ENCODE data around the gene MAP4K5.

DNA sequence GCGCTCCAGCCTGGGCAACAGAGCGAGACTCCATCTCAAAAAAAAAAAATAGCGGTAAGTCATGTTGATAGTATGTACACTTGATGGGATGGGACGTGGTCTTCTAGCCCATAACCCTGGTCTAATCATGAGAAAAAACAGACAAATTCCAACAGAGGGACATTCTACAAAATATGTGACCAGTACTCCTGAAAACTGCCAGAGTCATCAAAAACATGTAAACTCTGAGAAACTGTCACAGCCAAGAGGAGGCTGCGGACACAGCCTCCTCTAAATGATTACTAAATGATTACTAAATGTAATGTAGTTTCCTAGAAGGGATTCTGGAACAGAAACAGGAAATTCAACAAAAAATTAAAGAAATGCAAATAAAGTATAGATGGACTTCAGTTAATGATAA, 156.6 kb downstream of the MAP4K5 start:
- TF ChIP-seq EZH2 (IDR thresholded peaks at IDR 0.05; ENCODE audit: insufficient read depth, poor library complexity, severe bottlenecking) = no peak
- TF ChIP-seq EZH2phosphoT487 (IDR thresholded peaks at IDR 0.05; ENCODE audit: insufficient read depth, low read depth) = no peak

All from GM23248 (cell line).